T1000 (cell line): Measurements from ENCODE around the gene CCDC158.

Source experiments
- DNase-seq: peaks from one replicate; lab custom pipeline; 2025; ENCODE audit warnings: mixed read lengths; lab: John Stamatoyannopoulos, UW

Gene CCDC158

DNA sequence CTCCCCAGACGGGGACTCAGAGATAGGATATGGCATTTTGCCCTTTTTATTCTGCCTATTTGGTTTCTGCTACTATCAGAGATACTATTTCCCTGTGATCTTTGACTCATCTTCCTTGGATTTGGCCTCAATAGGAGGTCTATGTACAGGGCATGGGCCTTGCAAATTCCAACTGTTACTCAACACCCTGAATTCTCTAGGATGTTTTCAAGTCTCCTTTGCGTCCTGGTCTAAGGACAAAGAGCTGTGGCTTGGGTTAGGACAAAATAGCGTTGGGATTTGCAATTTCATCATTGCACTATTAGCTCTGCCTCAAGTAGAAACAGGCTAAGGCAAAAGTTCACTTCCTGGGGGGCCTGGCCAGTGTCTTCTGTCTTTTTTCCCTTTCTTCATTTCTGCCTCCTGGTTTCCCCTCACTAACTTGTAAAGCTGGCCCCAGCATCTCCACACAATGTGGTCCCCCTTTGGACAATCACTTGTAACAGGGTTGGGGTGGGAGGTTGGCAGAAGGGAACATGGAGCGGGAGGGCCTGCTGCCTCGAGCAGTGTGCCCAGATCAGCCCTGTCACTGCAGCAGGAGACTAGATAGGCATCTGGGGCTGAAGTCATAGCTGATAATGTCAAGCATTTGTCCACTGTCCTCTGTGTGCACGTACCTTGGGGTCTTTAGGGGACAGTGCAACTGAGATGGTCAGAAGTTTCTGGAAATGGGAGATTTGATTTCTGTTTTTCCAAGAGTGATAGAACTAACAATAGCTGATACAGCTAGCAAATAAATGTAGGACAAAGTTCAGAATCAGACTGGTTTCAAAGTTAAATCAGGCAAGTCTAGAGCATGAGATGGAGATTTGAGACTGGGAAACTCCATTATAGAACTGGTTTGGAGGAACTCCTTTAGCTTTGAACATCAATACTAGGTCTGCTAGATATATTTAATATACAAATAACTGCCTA is 140.2 kb downstream of the CCDC158 start:
- no peak for DNase-seq

DNA sequence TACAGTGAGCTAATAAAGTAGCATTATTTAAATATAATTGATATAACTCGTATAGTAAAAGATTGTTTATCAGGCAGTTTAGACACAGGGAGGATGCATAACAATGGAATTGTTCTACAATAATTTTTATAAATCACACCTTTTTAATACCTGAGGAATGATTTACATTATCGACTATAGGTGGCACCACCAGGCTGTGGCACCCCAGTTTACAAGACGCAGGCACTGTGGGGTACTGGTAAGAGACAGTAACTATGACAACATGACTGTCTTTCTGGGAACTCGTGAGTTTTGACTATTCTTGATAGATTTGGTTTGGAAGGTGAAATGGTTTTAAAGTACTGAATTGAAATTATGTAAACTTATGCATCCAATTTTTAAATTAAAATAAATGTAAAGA is 141.5 kb downstream of the CCDC158 start:
- no peak for DNase-seq

DNA sequence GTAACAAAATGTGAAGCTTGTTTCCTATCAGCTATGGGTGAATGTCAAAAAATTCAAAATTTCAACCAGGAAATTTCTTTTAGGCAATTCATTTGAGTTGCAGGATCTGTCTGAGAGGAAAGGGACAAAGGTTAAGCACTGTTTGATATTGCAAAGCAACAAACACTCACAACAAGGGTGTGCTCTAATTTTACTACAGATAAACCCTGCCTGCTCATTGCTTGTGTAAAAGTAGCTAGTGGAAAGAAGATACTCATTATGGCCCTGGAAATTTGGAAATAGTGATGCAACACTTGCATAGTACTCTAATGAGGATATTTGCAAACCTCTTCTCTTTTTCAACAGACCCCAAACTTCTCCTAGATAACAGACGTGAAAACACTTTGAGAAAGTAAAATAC is 142.4 kb downstream of the CCDC158 start:
- no peak for DNase-seq

DNA sequence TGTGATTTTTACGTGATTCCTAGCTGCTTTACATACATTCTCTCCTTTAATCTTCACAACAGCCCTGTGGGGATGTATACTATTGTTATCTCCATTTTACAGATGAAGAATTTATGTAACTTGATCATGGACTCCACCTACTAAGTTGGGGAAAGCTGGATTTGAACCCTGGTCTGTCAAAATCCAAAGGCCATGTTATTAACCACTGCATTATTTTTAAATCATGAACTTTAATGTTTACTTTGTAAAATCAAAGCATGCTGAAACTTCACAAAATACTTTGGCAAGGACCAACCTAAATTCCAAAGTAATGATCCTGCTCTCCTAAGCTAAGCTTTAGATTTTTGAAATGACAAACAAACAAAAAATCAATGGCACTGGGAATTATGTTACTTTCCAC is 143.3 kb downstream of the CCDC158 start:
- no peak for DNase-seq

DNA sequence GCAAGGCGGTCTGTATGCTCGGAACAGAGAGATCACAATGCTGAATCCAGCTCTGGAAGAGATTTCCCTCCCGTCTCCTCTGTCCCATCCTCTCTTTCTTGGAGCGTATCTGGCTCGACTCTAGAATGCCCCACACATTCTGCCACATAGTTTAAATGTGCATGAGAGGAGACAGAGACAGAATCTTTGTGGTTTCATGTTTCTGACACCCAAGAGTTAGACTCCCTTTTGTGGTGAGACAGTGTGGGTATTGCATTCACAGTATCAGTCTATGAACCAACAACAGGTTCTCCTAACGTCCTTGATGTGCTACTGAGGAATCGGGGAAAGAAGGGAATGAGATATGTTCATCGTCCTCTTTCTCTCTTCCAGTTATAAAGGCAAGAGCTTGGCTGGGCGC is 144.1 kb downstream of the CCDC158 start:
- no peak for DNase-seq

DNA sequence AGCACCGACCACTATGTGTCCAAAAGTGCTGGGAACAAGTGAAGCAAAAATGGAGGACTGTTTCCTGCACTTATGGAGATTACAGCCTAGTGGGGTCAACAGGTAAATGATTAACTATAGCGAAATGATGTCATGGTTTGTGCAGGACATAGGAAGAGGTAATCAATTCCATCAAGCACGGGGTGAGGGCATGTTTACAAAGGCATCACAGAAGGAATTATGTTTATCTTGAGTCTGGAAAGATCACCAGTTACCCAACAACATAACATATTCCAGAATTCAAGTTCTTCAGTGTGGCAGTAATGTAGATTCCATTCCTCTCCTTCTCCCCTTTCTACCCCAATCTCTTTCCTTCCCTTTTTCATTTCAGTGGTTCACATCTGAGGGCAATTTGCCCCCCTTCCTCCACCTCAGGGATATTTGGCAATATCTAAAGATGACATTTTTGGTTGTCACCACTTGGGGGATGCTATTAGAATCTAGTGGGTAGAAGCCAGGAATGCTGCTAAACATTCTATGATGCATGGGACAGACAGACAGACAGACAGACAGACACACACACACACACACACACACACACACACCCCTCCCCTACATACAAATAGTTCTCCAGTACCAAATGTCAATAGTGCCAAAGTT is 145.3 kb downstream of the CCDC158 start:
- DNase-seq: no peak

- DNase-seq: no peak
These were observed 147.9 kb downstream of the CCDC158 start for GRCh38 chr4:76272999-76273398.

- DNase-seq: no peak
These were observed 148.4 kb downstream of the CCDC158 start for GRCh38 chr4:76272582-76272981.

GRCh38 chr4:76272073-76272472 is 148.9 kb downstream of the CCDC158 start:
- DNase-seq: no peak

DNA sequence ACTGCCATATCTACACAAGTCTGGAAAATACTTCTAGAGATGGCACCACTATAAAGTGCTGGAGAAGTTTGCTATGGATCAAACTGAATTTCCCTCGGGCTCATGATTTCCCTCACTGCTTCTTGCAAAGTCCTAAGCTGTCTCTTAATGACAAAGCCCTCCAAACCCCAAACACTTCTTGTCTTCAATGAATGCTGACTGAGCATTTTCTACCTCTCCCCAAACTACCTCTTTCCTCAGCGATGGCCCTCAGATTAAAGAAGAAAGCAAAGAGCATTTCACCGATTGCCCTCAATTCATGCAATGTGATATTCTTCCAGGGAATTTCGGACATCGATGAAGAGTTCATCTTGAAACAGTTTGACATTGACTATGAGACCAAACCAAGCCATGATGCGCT is 149.7 kb downstream of the CCDC158 start:
- DNase-seq: no peak

DNA sequence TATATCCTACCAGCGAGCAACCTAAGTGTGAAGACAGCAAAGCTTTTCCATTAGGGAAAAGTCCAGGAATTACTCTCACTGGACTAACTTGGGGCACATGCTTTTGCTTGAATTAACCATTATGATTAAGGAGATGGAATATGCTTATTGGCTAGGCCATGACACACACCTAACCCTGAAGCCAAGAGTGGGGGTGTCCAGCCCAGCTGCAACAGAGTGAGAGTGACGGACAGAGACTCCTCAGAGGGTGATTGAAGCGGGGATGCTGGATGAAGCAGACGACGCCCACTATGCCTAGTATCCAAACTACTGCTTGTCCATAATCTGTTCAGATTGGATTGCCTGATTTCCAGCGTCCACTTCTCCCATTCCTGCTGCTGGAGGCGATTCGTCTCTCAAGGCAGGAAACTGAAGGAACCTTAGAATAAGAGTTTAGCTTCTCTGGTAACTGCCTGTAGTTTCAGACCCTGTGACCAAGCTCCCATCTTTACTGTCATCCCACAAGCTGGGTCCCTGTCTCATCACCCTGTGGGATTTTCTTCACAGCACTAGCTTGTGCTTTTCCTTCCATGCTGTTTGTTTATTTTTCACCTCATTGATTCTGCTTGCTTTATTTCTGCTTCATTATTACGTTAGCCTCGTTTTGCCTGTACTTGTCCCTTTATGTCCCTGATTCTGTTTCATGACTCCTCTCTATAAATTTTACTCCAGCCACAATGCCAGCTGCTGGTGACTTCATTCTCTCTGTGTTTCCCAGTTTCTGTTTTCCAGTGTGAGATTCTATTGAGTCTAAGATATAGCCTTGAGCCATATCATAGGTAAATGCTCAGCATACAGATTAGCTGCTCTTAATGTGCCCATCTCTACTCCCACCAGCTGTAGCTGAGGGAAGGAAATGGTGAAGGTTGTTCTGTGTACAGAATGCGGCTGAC is 150.4 kb downstream of the CCDC158 start:
- DNase-seq: no peak

DNA sequence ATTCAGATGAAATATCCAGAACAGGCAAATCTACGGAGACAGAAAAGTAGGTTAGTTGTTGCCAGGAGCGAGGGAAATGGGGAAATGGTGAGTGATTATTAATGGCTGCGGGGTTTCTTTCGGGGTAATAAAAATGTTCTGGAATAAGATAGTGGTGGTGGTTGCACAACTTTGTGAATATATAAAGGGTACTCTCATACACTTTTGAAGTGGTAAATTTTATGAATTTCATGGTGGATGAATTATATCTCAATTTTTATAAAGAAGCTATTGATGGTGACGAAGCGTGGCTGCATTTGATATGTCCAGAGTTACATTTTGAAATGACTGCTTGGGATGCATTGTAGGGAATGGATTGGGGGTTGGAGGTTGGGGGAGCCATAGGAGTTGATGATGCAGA is 153.1 kb downstream of the CCDC158 start:
- DNase-seq: no peak

DNA sequence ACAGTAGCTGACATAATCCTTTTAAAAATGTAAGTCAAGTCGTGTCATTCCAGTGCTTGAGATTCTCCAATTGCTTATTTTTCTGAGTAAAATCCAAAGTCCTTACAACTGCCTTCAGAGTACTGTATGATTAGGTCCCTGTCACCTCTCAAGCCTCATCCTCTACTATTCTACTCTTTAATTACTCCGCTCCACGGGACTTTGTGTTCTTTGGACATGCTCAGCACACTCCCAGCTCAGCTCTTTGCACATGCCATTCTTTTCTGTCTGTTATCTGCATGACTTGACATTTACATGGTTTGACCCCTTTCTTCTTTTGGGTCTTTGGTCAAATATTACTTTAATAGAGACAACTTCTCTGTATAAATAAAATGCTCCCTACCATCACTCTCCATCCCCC is 154.3 kb downstream of the CCDC158 start:
- no peak for DNase-seq

GRCh38 chr4:76265631-76266218 is 155.2 kb downstream of the CCDC158 start:
- no peak for DNase-seq
